CD4-positive, alpha-beta memory T cell (primary cell): ENCODE results near the gene CARD11. TPM values are rescaled to one million over a fixed set of nuclear protein-coding genes. Genes with fewer than 3 reads are reported as not detected.

Experiments used
- CTCF ChIA-PET: fragments of 350-600 bp; sonication (Branson Sonifier 250); formaldehyde crosslinking; loops from one replicate; lab custom pipeline; 2021; ENCODE audit warnings: inconsistent platforms; ENCODE audit not compliant: partially characterized antibody; lab: Charles Lee
- POLR2A ChIA-PET: fragments of 350-600 bp; sonication (Branson Sonifier 250); formaldehyde crosslinking; loops from one replicate; lab custom pipeline; 2021; ENCODE audit not compliant: partially characterized antibody; lab: Charles Lee
- DNase-seq, 5 donors: peaks; one replicate each; pipeline versions ENCODE4 v3.0.0 to v3.0.0-alpha.2; 2020 to 2022; ENCODE audit warnings: mixed read lengths in 1 of 5
- H3K27ac ChIP-seq: one replicate; pipeline ENCODE4 v1.7.0; 2013; ENCODE audit warnings: low read depth, low read length
- H3K27me3 ChIP-seq: 2 replicates; pipeline ENCODE4 v1.7.0; 2013; ENCODE audit warnings: mild to moderate bottlenecking, low read length, moderate library complexity; ENCODE audit not compliant: insufficient read depth
- H3K36me3 ChIP-seq: 2 replicates; pipeline ENCODE4 v1.7.0; 2013; ENCODE audit warnings: mild to moderate bottlenecking, low read length, moderate library complexity; ENCODE audit not compliant: insufficient read depth
- H3K4me1 ChIP-seq: 2 replicates; pipeline ENCODE4 v1.7.0; 2013; ENCODE audit warnings: mild to moderate bottlenecking, low read length, moderate library complexity; ENCODE audit not compliant: insufficient read depth
- H3K4me3 ChIP-seq, 2 donors: one replicate each; pipeline ENCODE4 v1.7.0; 2013; ENCODE audit warnings: low read length in 2 of 2, mild to moderate bottlenecking in 1 of 2
- H3K9me3 ChIP-seq, 2 donors: one replicate each; pipeline ENCODE4 v1.7.0; 2013; ENCODE audit warnings: low read length in 2 of 2, control low read depth in 1 of 2; ENCODE audit not compliant: control insufficient read depth in 1 of 2
- H3K27ac Mint-ChIP-seq, 7 donors: one replicate each; pipeline ENCODE4 v1.8.0; 2020 to 2021; ENCODE audit warnings: mixed read lengths in 7 of 7, mild to moderate bottlenecking in 6 of 7, inconsistent platforms in 3 of 7, moderate library complexity in 3 of 7
- H3K27me3 Mint-ChIP-seq, 2 donors: one replicate each; pipeline ENCODE4 v1.8.0; 2020 to 2021; ENCODE audit warnings: mixed read lengths in 2 of 2
- H3K36me3 Mint-ChIP-seq, 2 donors: one replicate each; pipeline ENCODE4 v1.8.0; 2020 to 2021; ENCODE audit warnings: mixed read lengths in 2 of 2, inconsistent platforms in 1 of 2, mild to moderate bottlenecking in 1 of 2
- H3K4me1 Mint-ChIP-seq, 4 donors: one replicate each; pipeline ENCODE4 v1.8.0; 2020 to 2021; ENCODE audit warnings: mixed read lengths in 4 of 4, mild to moderate bottlenecking in 1 of 4
- H3K4me3 Mint-ChIP-seq, 8 donors: one replicate each; pipeline ENCODE4 v1.8.0; 2020 to 2021; ENCODE audit warnings: mixed read lengths in 8 of 8, mild to moderate bottlenecking in 7 of 8, moderate library complexity in 6 of 8, inconsistent platforms in 3 of 8
- H3K9me3 Mint-ChIP-seq, 8 donors: one replicate each; pipeline ENCODE4 v1.8.0; 2020 to 2021; ENCODE audit warnings: mixed read lengths in 8 of 8, mild to moderate bottlenecking in 5 of 8, inconsistent platforms in 3 of 8, moderate library complexity in 1 of 8
- intact Hi-C: fragments of 100-400 bp; cut with micrococcal nuclease; formaldehyde crosslinking; loops from one replicate; pipeline ENCODE4 v1.15.1; 2023
- polyA plus RNA-seq, 2 donors: library from polyadenylated mRNA; unstranded; fragments of 300-500 nt; fragmentation: Illumina TruSeq; gene quantifications; one replicate each; pipeline ENCODE4 v1.2.3, GENCODE V29; 2021
- total RNA-seq, 2 experiments: library from RNA; stranded (reverse); gene quantifications; one replicate each; pipeline ENCODE4 v1.2.3, GENCODE V29; 2021

Gene CARD11
- total and polyA plus RNA-seq, 4 experiments from 2014 or later: 4.9 to 136 (median 85.3) TPM

GRCh38 chr7:2897023-2897422, 146.6 kb downstream of the CARD11 start:
- Histone ChIP-seq H3K4me3 (no peak overlapping the region), H3K9me3 (no peaks in the 10 kb centered on the region), H3K27me3 (no peaks in the 10 kb centered on the region), H3K36me3 (no peaks in the 10 kb centered on the region), H3K4me1 (peaks cover 17% of the 10 kb centered on the region), H3K27ac (no peak overlapping the region)
- CTCF ChIA-PET: interaction anchor here (1.0 kb wide), 1 partner anchor 37 kb away, joined by 4 read pairs; no protein-coding TSS in a partner anchor
- no peak overlapping the region for H3K27ac Mint-ChIP-seq
- no peak overlapping the region for H3K4me3 Mint-ChIP-seq
- intact Hi-C loops: no loop called here
- H3K9me3 Mint-ChIP-seq: peaks cover 0 to 6% (median 0%) of the 10 kb centered on the region in 8 donors
- peaks cover 0 to 3% of the 10 kb centered on the region in 2 donors for H3K36me3 Mint-ChIP-seq
- DNase-seq: no peak
- no peaks in the 10 kb centered on the region for H3K27me3 Mint-ChIP-seq
- POLR2A ChIA-PET: no interaction called here
- H3K4me1 Mint-ChIP-seq: peaks cover 10 to 29% (median 16%) of the 10 kb centered on the region in 4 donors

- POLR2A ChIA-PET: no interaction called here
- H3K4me3 Mint-ChIP-seq: peak overlapping the region in 1 of 8 donors; percentile 17
- H3K4me1 Mint-ChIP-seq: peaks cover 10 to 25% (median 13%) of the 10 kb centered on the region in 4 donors
Observed at GRCh38 chr7:2896131-2896530, 147.5 kb downstream of the CARD11 start.

GRCh38 chr7:2894118-2894940, 149.3 kb downstream of the CARD11 start:
- peak overlapping the region in 5 of 7 donors; percentile 54 to 94 (median 82) for H3K27ac Mint-ChIP-seq
- intact Hi-C loops: no loop called here
- peak in 4 of 5 donors; percentile 29 to 41 (median 34) for DNase-seq
- H3K27me3 Mint-ChIP-seq: no peaks in the 10 kb centered on the region
- peaks cover 15% of the 10 kb centered on the region for H3K4me1 ChIP-seq
- H3K4me3 Mint-ChIP-seq: peak overlapping the region; percentile 69 to 90 (median 84)
- no peak overlapping the region for H3K27ac ChIP-seq
- POLR2A ChIA-PET: interaction anchor here (0.8 to 1.8 kb wide), 6 partner anchors 9 to 200 kb away, joined by 3 to 11 read pairs (median 4); no protein-coding TSS in a partner anchor
- H3K27me3 ChIP-seq: no peaks in the 10 kb centered on the region
- peaks cover 0 to 4% (median 0%) of the 10 kb centered on the region in 8 donors for H3K9me3 Mint-ChIP-seq
- H3K36me3 ChIP-seq: no peaks in the 10 kb centered on the region
- CTCF ChIA-PET: interaction anchor here (0.8 to 2.2 kb wide), 5 partner anchors 9 to 260 kb away, joined by 3 to 10 read pairs (median 3); no protein-coding TSS in a partner anchor
- peaks cover 10 to 24% (median 13%) of the 10 kb centered on the region in 4 donors for H3K4me1 Mint-ChIP-seq
- no peaks in the 10 kb centered on the region for H3K9me3 ChIP-seq
- no peaks in the 10 kb centered on the region for H3K36me3 Mint-ChIP-seq
- H3K4me3 ChIP-seq: peak overlapping the region; percentile 32 to 39

More at GRCh38 chr7:2896131-2896530, 147.5 kb downstream of the CARD11 start:
- CTCF ChIA-PET: interaction anchor here (0.8 to 1.4 kb wide), 2 partner anchors 9 to 31 kb away, joined by 3 to 4 read pairs; no protein-coding TSS in a partner anchor
- peak overlapping the region in 2 of 7 donors; percentile 36 to 41 for H3K27ac Mint-ChIP-seq
- H3K36me3 Mint-ChIP-seq: peaks cover 0 to 1% of the 10 kb centered on the region in 2 donors
- Histone ChIP-seq H3K9me3 (no peaks in the 10 kb centered on the region), H3K4me1 (peaks cover 15% of the 10 kb centered on the region), H3K4me3 (no peak overlapping the region), H3K27me3 (no peaks in the 10 kb centered on the region), H3K36me3 (no peaks in the 10 kb centered on the region), H3K27ac (no peak overlapping the region)
- intact Hi-C loops: no loop called here
- no peaks in the 10 kb centered on the region for H3K27me3 Mint-ChIP-seq
- DNase-seq: no peak
- H3K9me3 Mint-ChIP-seq: peaks cover 0 to 6% (median 0%) of the 10 kb centered on the region in 8 donors

- ChIA-PET POLR2A (interaction anchor here (1.8 kb wide), 1 partner anchor 10 kb away, joined by 11 read pairs; no protein-coding TSS in a partner anchor), CTCF (interaction anchor here (2.2 kb wide), 1 partner anchor 29 kb away, joined by 10 read pairs; no protein-coding TSS in a partner anchor)
- H3K27me3 ChIP-seq: no peaks in the 10 kb centered on the region
- H3K9me3 ChIP-seq: no peaks in the 10 kb centered on the region
- Mint-ChIP-seq H3K27me3 (no peaks in the 10 kb centered on the region), H3K4me3 (peak overlapping the region in 3 of 8 donors; percentile 58 to 90 (median 61)), H3K9me3 (peaks cover 0 to 2% (median 0%) of the 10 kb centered on the region in 8 donors), H3K4me1 (peaks cover 10 to 24% (median 13%) of the 10 kb centered on the region in 4 donors), H3K36me3 (no peaks in the 10 kb centered on the region), H3K27ac (peak overlapping the region in 2 of 7 donors; percentile 29 to 47)
- H3K4me3 ChIP-seq: no peak overlapping the region
- H3K27ac ChIP-seq: no peak overlapping the region
- H3K4me1 ChIP-seq: peaks cover 15% of the 10 kb centered on the region
- DNase-seq: no peak
- intact Hi-C loops: no loop called here
- H3K36me3 ChIP-seq: no peaks in the 10 kb centered on the region
Observed at GRCh38 chr7:2893411-2893861, 150.2 kb downstream of the CARD11 start.

- peak overlapping the region in 2 of 8 donors; percentile 29 to 54 for H3K4me3 Mint-ChIP-seq
- H3K27ac Mint-ChIP-seq: peak overlapping the region in 1 of 7 donors; percentile 79
- H3K9me3 ChIP-seq: no peaks in the 10 kb centered on the region
- CTCF ChIA-PET: no interaction called here
- H3K27me3 Mint-ChIP-seq: no peaks in the 10 kb centered on the region
- DNase-seq: no peak
- H3K4me1 ChIP-seq: peaks cover 15% of the 10 kb centered on the region
- H3K27me3 ChIP-seq: no peaks in the 10 kb centered on the region
- peaks cover 10 to 24% (median 13%) of the 10 kb centered on the region in 4 donors for H3K4me1 Mint-ChIP-seq
- H3K27ac ChIP-seq: no peak overlapping the region
- POLR2A ChIA-PET: no interaction called here
- H3K36me3 Mint-ChIP-seq: no peaks in the 10 kb centered on the region
- no peaks in the 10 kb centered on the region for H3K36me3 ChIP-seq
- intact Hi-C loops: no loop called here
- H3K9me3 Mint-ChIP-seq: peaks cover 0 to 2% (median 0%) of the 10 kb centered on the region in 8 donors
- no peak overlapping the region for H3K4me3 ChIP-seq
Observed at GRCh38 chr7:2892549-2892948, 151.1 kb downstream of the CARD11 start.

- CTCF ChIA-PET: interaction anchor here (0.7 to 2.8 kb wide), 11 partner anchors 8 to 1008 kb away, joined by 3 to 16 read pairs (median 4); no protein-coding TSS in a partner anchor
- POLR2A ChIA-PET: no interaction called here
- H3K27ac ChIP-seq: no peak overlapping the region
- DNase-seq: no peak
- H3K36me3 ChIP-seq: no peaks in the 10 kb centered on the region
- Mint-ChIP-seq H3K4me3 (no peak overlapping the region), H3K9me3 (no peaks in the 10 kb centered on the region), H3K27ac (no peak overlapping the region), H3K27me3 (no peaks in the 10 kb centered on the region), H3K4me1 (peaks cover 3 to 7% (median 5%) of the 10 kb centered on the region in 4 donors), H3K36me3 (no peaks in the 10 kb centered on the region)
- no peak overlapping the region for H3K4me3 ChIP-seq
- intact Hi-C loops: loop anchor here (1.0 kb wide), 1 partner anchor 267 kb away; no protein-coding TSS in a partner anchor
- no peaks in the 10 kb centered on the region for H3K4me1 ChIP-seq
- no peaks in the 10 kb centered on the region for H3K27me3 ChIP-seq
- no peaks in the 10 kb centered on the region for H3K9me3 ChIP-seq
Observed at GRCh38 chr7:2887816-2888215, 155.9 kb downstream of the CARD11 start.
